Mucosa of rectum (tissue), 2 donors: Measurements from ENCODE around the gene ANO9.
"Not testable (repeated sequence)": the region's sequence is repeated elsewhere in the genome, so short reads cannot be mapped to it uniquely, and the experiment has no call there.

ENCODE experiments used
- H3K27ac ChIP-seq, 2 donors: one replicate each; pipeline ENCODE4 v1.7.0; 2013; ENCODE audit warnings: inconsistent platforms in 2 of 2, low read depth in 2 of 2, low read length in 2 of 2
- H3K27me3 ChIP-seq, 2 donors: one replicate each; pipeline ENCODE4 v1.7.0; 2013; ENCODE audit warnings: low read length in 2 of 2; ENCODE audit not compliant: control insufficient read depth in 2 of 2, insufficient read depth in 2 of 2
- H3K36me3 ChIP-seq, 2 donors: one replicate each; pipeline ENCODE4 v1.7.0; 2013; ENCODE audit warnings: low read length in 2 of 2; ENCODE audit not compliant: control insufficient read depth in 2 of 2, insufficient read depth in 2 of 2
- H3K4me1 ChIP-seq, 2 donors: one replicate each; pipeline ENCODE4 v1.7.0; 2013; ENCODE audit warnings: low read length in 2 of 2, mild to moderate bottlenecking in 1 of 2; ENCODE audit not compliant: control insufficient read depth in 2 of 2, insufficient read depth in 2 of 2
- H3K4me3 ChIP-seq, 2 donors: one replicate each; pipeline ENCODE4 v1.7.0; 2013; ENCODE audit warnings: low read length in 2 of 2
- H3K9ac ChIP-seq, 2 donors: one replicate each; pipeline ENCODE4 v1.7.0; 2013; ENCODE audit warnings: low read length in 2 of 2, low read depth in 1 of 2, mild to moderate bottlenecking in 1 of 2
- H3K9me3 ChIP-seq, 2 donors: one replicate each; pipeline ENCODE4 v1.7.0; 2013; ENCODE audit warnings: low read length in 2 of 2; ENCODE audit not compliant: control insufficient read depth in 2 of 2
- donor health status: healthy.
- donor health status: Normal muscosa, but diverticular disease.

The ANO9 gene

GRCh38 chr11:394034-394857, 47.6 kb downstream of the ANO9 start, which contains the start of gene PKP3:
PKP3 (plus strand) TSS chr11:394209; CDS start chr11:394293, 84 bp downstream.
- Histone ChIP-seq H3K9me3 (no peaks in the 10 kb centered on the region), H3K9ac (peak within 1 kb of the TSS; percentile 83 to 96), H3K27me3 (no peaks in the 10 kb centered on the region), H3K36me3 (peaks cover 0 to 11% of the 10 kb centered on the region in 2 donors), H3K4me1 (peaks cover 8 to 14% of the 10 kb centered on the region in 2 donors), H3K27ac (peak within 1 kb of the TSS; percentile 88 to 93), H3K4me3 (peak within 1 kb of the TSS; percentile 77 to 83)

GRCh38 chr11:393219-394033, 48.4 kb downstream of the ANO9 start:
- H3K36me3 ChIP-seq: peaks cover 0 to 7% of the 10 kb centered on the region in 2 donors
- peak overlapping the region; percentile 77 to 83 for H3K4me3 ChIP-seq
- peaks cover 8 to 14% of the 10 kb centered on the region in 2 donors for H3K4me1 ChIP-seq
- H3K27ac ChIP-seq: peak overlapping the region; percentile 88 to 93
- H3K9me3 ChIP-seq: no peaks in the 10 kb centered on the region
- H3K9ac ChIP-seq: peak overlapping the region; percentile 32 to 96
- H3K27me3 ChIP-seq: no peaks in the 10 kb centered on the region

GRCh38 chr11:392102-392777, 49.6 kb downstream of the ANO9 start:
- Histone ChIP-seq H3K9ac (no peak overlapping the region), H3K36me3 (peaks cover 0 to 3% of the 10 kb centered on the region in 2 donors), H3K9me3 (no peaks in the 10 kb centered on the region), H3K27me3 (no peaks in the 10 kb centered on the region), H3K4me3 (no peak overlapping the region), H3K27ac (no peak overlapping the region), H3K4me1 (peaks cover 8 to 14% of the 10 kb centered on the region in 2 donors)

- Histone ChIP-seq H3K27ac (no peak overlapping the region), H3K4me1 (peaks cover 8 to 14% of the 10 kb centered on the region in 2 donors), H3K9me3 (peaks cover 0 to 1% of the 10 kb centered on the region in 2 donors), H3K36me3 (no peaks in the 10 kb centered on the region), H3K27me3 (no peaks in the 10 kb centered on the region), H3K4me3 (no peak overlapping the region), H3K9ac (no peak overlapping the region)
Measured at GRCh38 chr11:391117-392017, 50.4 kb downstream of the ANO9 start.

GRCh38 chr11:390175-390574, 51.6 kb downstream of the ANO9 start:
- peaks cover 0 to 4% of the 10 kb centered on the region in 2 donors for H3K9me3 ChIP-seq
- H3K9ac ChIP-seq: no peak overlapping the region
- peaks cover 6 to 10% of the 10 kb centered on the region in 2 donors for H3K4me1 ChIP-seq
- no peak overlapping the region for H3K4me3 ChIP-seq
- H3K27ac ChIP-seq: no peak overlapping the region
- no peaks in the 10 kb centered on the region for H3K36me3 ChIP-seq
- no peaks in the 10 kb centered on the region for H3K27me3 ChIP-seq

GRCh38 chr11:389369-389768, 52.4 kb downstream of the ANO9 start:
- not testable (repeated sequence) for H3K4me3 ChIP-seq, H3K4me1 ChIP-seq, H3K9ac ChIP-seq, H3K36me3 ChIP-seq, H3K27ac ChIP-seq, H3K27me3 ChIP-seq, H3K9me3 ChIP-seq

GRCh38 chr11:387193-387793, 54.5 kb downstream of the ANO9 start:
- Histone ChIP-seq H3K4me1 (no peaks in the 10 kb centered on the region), H3K9ac (no peak overlapping the region), H3K27me3 (peaks cover 0 to 5% of the 10 kb centered on the region in 2 donors), H3K9me3 (peaks cover 0 to 4% of the 10 kb centered on the region in 2 donors), H3K36me3 (no peaks in the 10 kb centered on the region), H3K4me3 (no peak overlapping the region), H3K27ac (no peak overlapping the region)

- Histone ChIP-seq H3K9me3 (peaks cover 0 to 4% of the 10 kb centered on the region in 2 donors), H3K27me3 (peaks cover 0 to 5% of the 10 kb centered on the region in 2 donors), H3K9ac (no peak overlapping the region), H3K27ac (no peak overlapping the region), H3K4me3 (no peak overlapping the region), H3K36me3 (no peaks in the 10 kb centered on the region), H3K4me1 (no peaks in the 10 kb centered on the region)
Measured at GRCh38 chr11:386483-386882, 55.3 kb downstream of the ANO9 start.
